ENCODE measurements around the gene OR10J5.
"Not testable (repeated sequence)": the region's sequence is repeated elsewhere in the genome, so short reads cannot be mapped to it uniquely, and the experiment has no call there.

OR10J5 gene

GRCh38 chr1:159554261-159554660 lies 18.5 kb upstream of the OR10J5 start:
- H3K27ac ChIP-seq: no peak overlapping the region
- H3K27me3 ChIP-seq (ENCODE audit: control insufficient read depth, insufficient read depth, low read length): no peaks in the 10 kb centered on the region

GRCh38 chr1:159548126-159548525 lies 12.3 kb upstream of the OR10J5 start:
- Histone ChIP-seq H3K9ac (no peak overlapping the region), H3K9me3 (ENCODE audit: control insufficient read depth, low read length) (no peaks in the 10 kb centered on the region), H3K4me2 (ENCODE audit: low read length) (no peak overlapping the region), H3K36me3 (ENCODE audit: control insufficient read depth, insufficient read depth, low read length) (no peaks in the 10 kb centered on the region), H3K79me2 (no peaks in the 10 kb centered on the region), H3K27me3 (ENCODE audit: control insufficient read depth, insufficient read depth, low read length) (no peaks in the 10 kb centered on the region), H3K4me1 (no peaks in the 10 kb centered on the region), H3K27ac (no peak overlapping the region), H3K4me3 (ENCODE audit: low read depth, low read length) (no peak overlapping the region), H2AFZ (no peak overlapping the region)
- TF ChIP-seq, protein P1, sequence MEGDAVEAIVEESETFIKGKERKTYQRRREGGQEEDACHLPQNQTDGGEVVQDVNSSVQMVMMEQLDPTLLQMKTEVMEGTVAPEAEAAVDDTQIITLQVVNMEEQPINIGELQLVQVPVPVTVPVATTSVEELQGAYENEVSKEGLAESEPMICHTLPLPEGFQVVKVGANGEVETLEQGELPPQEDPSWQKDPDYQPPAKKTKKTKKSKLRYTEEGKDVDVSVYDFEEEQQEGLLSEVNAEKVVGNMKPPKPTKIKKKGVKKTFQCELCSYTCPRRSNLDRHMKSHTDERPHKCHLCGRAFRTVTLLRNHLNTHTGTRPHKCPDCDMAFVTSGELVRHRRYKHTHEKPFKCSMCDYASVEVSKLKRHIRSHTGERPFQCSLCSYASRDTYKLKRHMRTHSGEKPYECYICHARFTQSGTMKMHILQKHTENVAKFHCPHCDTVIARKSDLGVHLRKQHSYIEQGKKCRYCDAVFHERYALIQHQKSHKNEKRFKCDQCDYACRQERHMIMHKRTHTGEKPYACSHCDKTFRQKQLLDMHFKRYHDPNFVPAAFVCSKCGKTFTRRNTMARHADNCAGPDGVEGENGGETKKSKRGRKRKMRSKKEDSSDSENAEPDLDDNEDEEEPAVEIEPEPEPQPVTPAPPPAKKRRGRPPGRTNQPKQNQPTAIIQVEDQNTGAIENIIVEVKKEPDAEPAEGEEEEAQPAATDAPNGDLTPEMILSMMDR (IDR thresholded peaks at IDR 0.05): no peak

More at GRCh38 chr1:159554261-159554660, 18.5 kb upstream of the OR10J5 start:
- Histone ChIP-seq H3K4me2 (ENCODE audit: low read length) (no peak overlapping the region), H3K79me2 (no peaks in the 10 kb centered on the region), H3K36me3 (ENCODE audit: control insufficient read depth, insufficient read depth, low read length) (no peaks in the 10 kb centered on the region), H3K4me3 (ENCODE audit: low read depth, low read length) (no peak overlapping the region), H3K9ac (no peak overlapping the region), H2AFZ (no peak overlapping the region), H3K4me1 (no peaks in the 10 kb centered on the region), H3K9me3 (ENCODE audit: control insufficient read depth, low read length) (no peaks in the 10 kb centered on the region)
- TF ChIP-seq, protein P1 (IDR thresholded peaks at IDR 0.05): no peak

DNA sequence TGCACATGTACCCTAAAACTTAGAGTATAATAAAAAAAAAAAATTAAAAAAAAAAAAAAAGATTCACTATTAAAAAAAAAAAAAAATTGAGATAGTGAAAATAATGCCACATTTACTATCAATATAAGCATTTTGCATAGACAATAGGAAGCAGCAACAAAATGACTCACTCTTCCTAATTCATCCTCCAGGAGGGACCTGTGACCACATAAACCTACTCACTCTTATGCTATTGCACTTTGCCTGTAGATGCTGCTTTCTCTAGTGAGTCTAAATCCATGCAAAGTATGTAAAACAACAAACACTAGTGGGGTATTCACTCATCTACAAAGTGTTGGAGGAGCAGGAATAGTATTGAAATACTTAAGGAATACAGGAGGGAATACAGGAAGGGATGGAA lies 2.9 kb downstream of the OR10J5 start:
- H3K9me3 ChIP-seq (ENCODE audit: control insufficient read depth, low read length): no peaks in the 10 kb centered on the region
- no peak overlapping the region for H3K4me3 ChIP-seq (ENCODE audit: low read depth, low read length)
- no peak overlapping the region for H3K27ac ChIP-seq
- H3K36me3 ChIP-seq (ENCODE audit: control insufficient read depth, insufficient read depth, low read length): no peaks in the 10 kb centered on the region
- no peak overlapping the region for H2AFZ ChIP-seq
- TF ChIP-seq, protein P1 (IDR thresholded peaks at IDR 0.05): no peak
- no peaks in the 10 kb centered on the region for H3K27me3 ChIP-seq (ENCODE audit: control insufficient read depth, insufficient read depth, low read length)
- H3K79me2 ChIP-seq: no peaks in the 10 kb centered on the region
- no peaks in the 10 kb centered on the region for H3K4me1 ChIP-seq
- H3K4me2 ChIP-seq (ENCODE audit: low read length): no peak overlapping the region
- no peak overlapping the region for H3K9ac ChIP-seq

DNA sequence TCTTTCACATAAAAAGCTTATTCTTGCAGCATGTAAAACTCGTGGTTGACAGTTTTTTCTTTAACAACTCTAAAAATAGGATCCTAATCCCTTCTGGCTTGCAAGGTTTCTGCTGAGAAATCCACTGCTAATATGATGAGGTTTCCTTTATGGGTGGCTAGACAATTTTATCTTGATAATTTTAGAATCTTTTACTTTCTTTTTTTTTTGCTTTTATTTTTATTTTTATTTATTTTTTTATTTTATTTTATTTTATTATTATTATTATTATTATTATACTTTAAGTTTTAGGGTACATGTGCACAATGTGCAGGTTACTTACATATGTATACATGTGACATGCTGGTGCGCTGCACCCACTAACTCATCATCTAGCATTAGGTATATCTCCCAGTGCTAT lies 11.0 kb downstream of the OR10J5 start:
- not testable (repeated sequence) for H3K27ac ChIP-seq; H3K9ac ChIP-seq; H3K27me3 ChIP-seq (ENCODE audit: control insufficient read depth, insufficient read depth, low read length); H3K4me2 ChIP-seq (ENCODE audit: low read length); H3K36me3 ChIP-seq (ENCODE audit: control insufficient read depth, insufficient read depth, low read length); H3K4me3 ChIP-seq (ENCODE audit: low read depth, low read length); H2AFZ ChIP-seq; H3K9me3 ChIP-seq (ENCODE audit: control insufficient read depth, low read length); H3K4me1 ChIP-seq; H3K79me2 ChIP-seq

- H2AFZ ChIP-seq: no peak overlapping the region
- H3K4me1 ChIP-seq: no peaks in the 10 kb centered on the region
- no peaks in the 10 kb centered on the region for H3K27me3 ChIP-seq (ENCODE audit: control insufficient read depth, insufficient read depth, low read length)
- no peak overlapping the region for H3K27ac ChIP-seq
- H3K4me2 ChIP-seq (ENCODE audit: low read length): no peak overlapping the region
- peaks cover 1% of the 10 kb centered on the region for H3K36me3 ChIP-seq (ENCODE audit: control insufficient read depth, insufficient read depth, low read length)
- H3K9me3 ChIP-seq (ENCODE audit: control insufficient read depth, low read length): no peaks in the 10 kb centered on the region
- no peak overlapping the region for H3K4me3 ChIP-seq (ENCODE audit: low read depth, low read length)
- H3K9ac ChIP-seq: no peak overlapping the region
- TF ChIP-seq, protein P1 (IDR thresholded peaks at IDR 0.05): no peak
- H3K79me2 ChIP-seq: no peaks in the 10 kb centered on the region
These were observed 25.6 kb downstream of the OR10J5 start for GRCh38 chr1:159510229-159510541.

Measured in parathyroid adenoma (tissue), 2 donors.